ENCODE measurements around the gene TCFL5.

Gene TCFL5

GRCh38 chr20:62885896-62886708 is 24.5 kb upstream of the TCFL5 start:
- ChIA-PET CTCF (no interaction called here), POLR2A (interaction anchor here (1.6 kb wide), 1 partner anchor 24 kb away, joined by 5 read pairs; the partner anchor contains the start of gene TCFL5)
- Histone ChIP-seq H3K4me1 (ENCODE audit: control insufficient read depth, insufficient read depth, low read length) (peaks cover 3% of the 10 kb centered on the region; the same call in 1 of the 2 replicates), H3K36me3 (ENCODE audit: control insufficient read depth in 2 of 2, insufficient read depth in 1 of 2, low read length in 2 of 2) (peaks cover 0 to 69% of the 10 kb centered on the region in 2 experiments; a peak in 1 of 3 replicates), H3K27ac (ENCODE audit: extremely low read depth, low read depth, low read length) (no peak overlapping the region), H3K4me3 (ENCODE audit: low read depth, low read length) (no peak overlapping the region), H3K9me3 (ENCODE audit: control insufficient read depth, insufficient read depth, low read depth, low read length) (no peaks in the 10 kb centered on the region)
- TF ChIP-seq ZBTB17 (tag by site-specific recombination; IDR thresholded peaks at IDR 0.05): no peak
- no peak for TF ChIP-seq ZFP3 (tag by site-specific recombination; IDR thresholded peaks at IDR 0.05; ENCODE audit: low read depth)
- no peak for TF ChIP-seq ZNF560 (tag by site-specific recombination; IDR thresholded peaks at IDR 0.05; ENCODE audit: borderline replicate concordance)
- TF ChIP-seq ZNF341 (tag by site-specific recombination; IDR thresholded peaks at IDR 0.05; ENCODE audit: low read depth): peak; percentile 46; the same call in 1 of the 2 replicates
- 0 out of 2 replicates have a peak, but pooled peaks have one; percentile 16 for TF ChIP-seq ZBTB48 (tag by site-specific recombination; IDR thresholded peaks at IDR 0.05)
- TF ChIP-seq ZNF324 (tag by site-specific recombination; IDR thresholded peaks at IDR 0.05): no peak
- TF ChIP-seq ZNF24 (tag by site-specific recombination; IDR thresholded peaks at IDR 0.05): no peak
- TF ChIP-seq, protein P1, sequence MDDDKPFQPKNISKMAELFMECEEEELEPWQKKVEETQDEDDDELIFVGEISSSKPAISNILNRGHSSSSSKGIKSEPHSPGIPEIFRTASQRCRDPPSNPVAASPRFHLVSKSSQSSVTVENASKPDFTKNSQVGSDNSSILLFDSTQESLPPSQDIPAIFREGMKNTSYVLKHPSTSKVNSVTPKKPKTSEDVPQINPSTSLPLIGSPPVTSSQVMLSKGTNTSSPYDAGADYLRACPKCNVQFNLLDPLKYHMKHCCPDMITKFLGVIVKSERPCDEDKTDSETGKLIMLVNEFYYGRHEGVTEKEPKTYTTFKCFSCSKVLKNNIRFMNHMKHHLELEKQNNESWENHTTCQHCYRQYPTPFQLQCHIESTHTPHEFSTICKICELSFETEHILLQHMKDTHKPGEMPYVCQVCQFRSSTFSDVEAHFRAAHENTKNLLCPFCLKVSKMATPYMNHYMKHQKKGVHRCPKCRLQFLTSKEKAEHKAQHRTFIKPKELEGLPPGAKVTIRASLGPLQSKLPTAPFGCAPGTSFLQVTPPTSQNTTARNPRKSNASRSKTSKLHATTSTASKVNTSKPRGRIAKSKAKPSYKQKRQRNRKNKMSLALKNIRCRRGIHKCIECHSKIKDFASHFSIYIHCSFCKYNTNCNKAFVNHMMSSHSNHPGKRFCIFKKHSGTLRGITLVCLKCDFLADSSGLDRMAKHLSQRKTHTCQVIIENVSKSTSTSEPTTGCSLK (tag by site-specific recombination; IDR thresholded peaks at IDR 0.05): no peak
- TF ChIP-seq ZFP69B (tag by site-specific recombination; IDR thresholded peaks at IDR 0.05): no peak
- TF ChIP-seq ZNF184 (tag by site-specific recombination; IDR thresholded peaks at IDR 0.05): no peak

GRCh38 chr20:62885046-62885895 is 23.6 kb upstream of the TCFL5 start:
- POLR2A ChIA-PET: no interaction called here
- H3K4me3 ChIP-seq (ENCODE audit: low read depth, low read length): no peak overlapping the region
- H3K9me3 ChIP-seq (ENCODE audit: control insufficient read depth, insufficient read depth, low read depth, low read length): no peaks in the 10 kb centered on the region
- no peak overlapping the region for H3K27ac ChIP-seq (ENCODE audit: extremely low read depth, low read depth, low read length)
- H3K4me1 ChIP-seq (ENCODE audit: control insufficient read depth, insufficient read depth, low read length): peaks cover 3% of the 10 kb centered on the region; the same call in 1 of the 2 replicates
- TF ChIP-seq ZNF837 (tag by site-specific recombination; IDR thresholded peaks at IDR 0.05): no peak
- TF ChIP-seq, protein P2, sequence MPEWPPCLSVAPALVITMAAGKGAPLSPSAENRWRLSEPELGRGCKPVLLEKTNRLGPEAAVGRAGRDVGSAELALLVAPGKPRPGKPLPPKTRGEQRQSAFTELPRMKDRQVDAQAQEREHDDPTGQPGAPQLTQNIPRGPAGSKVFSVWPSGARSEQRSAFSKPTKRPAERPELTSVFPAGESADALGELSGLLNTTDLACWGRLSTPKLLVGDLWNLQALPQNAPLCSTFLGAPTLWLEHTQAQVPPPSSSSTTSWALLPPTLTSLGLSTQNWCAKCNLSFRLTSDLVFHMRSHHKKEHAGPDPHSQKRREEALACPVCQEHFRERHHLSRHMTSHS (tag by site-specific recombination; IDR thresholded peaks at IDR 0.05): no peak
- CTCF ChIA-PET: interaction anchor here (0.7 to 1.6 kb wide), 3 partner anchors 12 to 35 kb away, joined by 3 to 6 read pairs (median 3); no protein-coding TSS in a partner anchor
- H3K36me3 ChIP-seq (ENCODE audit: control insufficient read depth in 2 of 2, insufficient read depth in 1 of 2, low read length in 2 of 2): peaks cover 0 to 69% of the 10 kb centered on the region in 2 experiments; a peak in 1 of 3 replicates

DNA sequence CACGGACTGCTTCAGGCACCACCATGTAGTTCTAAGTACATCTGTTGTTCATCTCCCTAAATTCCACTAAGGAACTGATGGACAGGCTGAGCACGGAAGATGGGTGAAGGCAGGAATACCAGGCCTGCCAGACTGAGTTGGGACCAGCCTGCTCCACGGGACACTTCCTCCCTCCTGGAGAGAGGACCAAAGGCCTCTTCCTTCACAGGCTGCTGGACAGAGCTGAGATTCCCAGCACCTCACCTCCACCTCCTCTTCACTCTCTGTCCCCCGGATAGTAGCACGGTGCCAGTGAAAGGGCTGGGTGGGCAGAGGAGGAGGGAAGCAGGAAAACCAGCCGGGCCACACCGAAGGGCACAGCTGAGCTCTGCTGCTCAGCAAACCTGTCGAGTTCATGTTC is 22.9 kb upstream of the TCFL5 start:
- Histone ChIP-seq H3K4me3 (ENCODE audit: low read depth, low read length) (no peak overlapping the region), H3K9me3 (ENCODE audit: control insufficient read depth, insufficient read depth, low read depth, low read length) (no peaks in the 10 kb centered on the region), H3K4me1 (ENCODE audit: control insufficient read depth, insufficient read depth, low read length) (peaks cover 3% of the 10 kb centered on the region; the same call in 1 of the 2 replicates), H3K27ac (ENCODE audit: extremely low read depth, low read depth, low read length) (no peak overlapping the region), H3K36me3 (ENCODE audit: control insufficient read depth in 2 of 2, insufficient read depth in 1 of 2, low read length in 2 of 2) (peaks cover 0 to 63% of the 10 kb centered on the region in 2 experiments; a peak in 1 of 3 replicates)
- TF ChIP-seq, protein P3, sequence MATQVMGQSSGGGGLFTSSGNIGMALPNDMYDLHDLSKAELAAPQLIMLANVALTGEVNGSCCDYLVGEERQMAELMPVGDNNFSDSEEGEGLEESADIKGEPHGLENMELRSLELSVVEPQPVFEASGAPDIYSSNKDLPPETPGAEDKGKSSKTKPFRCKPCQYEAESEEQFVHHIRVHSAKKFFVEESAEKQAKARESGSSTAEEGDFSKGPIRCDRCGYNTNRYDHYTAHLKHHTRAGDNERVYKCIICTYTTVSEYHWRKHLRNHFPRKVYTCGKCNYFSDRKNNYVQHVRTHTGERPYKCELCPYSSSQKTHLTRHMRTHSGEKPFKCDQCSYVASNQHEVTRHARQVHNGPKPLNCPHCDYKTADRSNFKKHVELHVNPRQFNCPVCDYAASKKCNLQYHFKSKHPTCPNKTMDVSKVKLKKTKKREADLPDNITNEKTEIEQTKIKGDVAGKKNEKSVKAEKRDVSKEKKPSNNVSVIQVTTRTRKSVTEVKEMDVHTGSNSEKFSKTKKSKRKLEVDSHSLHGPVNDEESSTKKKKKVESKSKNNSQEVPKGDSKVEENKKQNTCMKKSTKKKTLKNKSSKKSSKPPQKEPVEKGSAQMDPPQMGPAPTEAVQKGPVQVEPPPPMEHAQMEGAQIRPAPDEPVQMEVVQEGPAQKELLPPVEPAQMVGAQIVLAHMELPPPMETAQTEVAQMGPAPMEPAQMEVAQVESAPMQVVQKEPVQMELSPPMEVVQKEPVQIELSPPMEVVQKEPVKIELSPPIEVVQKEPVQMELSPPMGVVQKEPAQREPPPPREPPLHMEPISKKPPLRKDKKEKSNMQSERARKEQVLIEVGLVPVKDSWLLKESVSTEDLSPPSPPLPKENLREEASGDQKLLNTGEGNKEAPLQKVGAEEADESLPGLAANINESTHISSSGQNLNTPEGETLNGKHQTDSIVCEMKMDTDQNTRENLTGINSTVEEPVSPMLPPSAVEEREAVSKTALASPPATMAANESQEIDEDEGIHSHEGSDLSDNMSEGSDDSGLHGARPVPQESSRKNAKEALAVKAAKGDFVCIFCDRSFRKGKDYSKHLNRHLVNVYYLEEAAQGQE (tag by site-specific recombination; IDR thresholded peaks at IDR 0.05): 0 out of 2 replicates have a peak, but pooled peaks have one; percentile 15
- TF ChIP-seq ZNF585B (tag by site-specific recombination; IDR thresholded peaks at IDR 0.05) (no peak), SCRT2 (tag by site-specific recombination; IDR thresholded peaks at IDR 0.05) (peak; percentile 54; the same call in 1 of the 2 replicates), ZBTB26 (tag by site-specific recombination; optimal IDR thresholded peaks at IDR 0.05) (no peak)
- POLR2A ChIA-PET: no interaction called here
- CTCF ChIA-PET: interaction anchor here (0.7 to 1.6 kb wide), 3 partner anchors 11 to 34 kb away, joined by 3 to 6 read pairs (median 3); no protein-coding TSS in a partner anchor
